HG03354 (cell line): ENCODE results near the gene MIF.
A peak's percentile ranks its signal among the peaks of the same experiment; 100 is the strongest.
"Not testable (repeated sequence)": the region's sequence is repeated elsewhere in the genome, so short reads cannot be mapped to it uniquely, and the experiment has no call there.

Experiments used
- ATAC-seq: cut with Tn5 transposase; IDR thresholded peaks from one replicate; pipeline ENCODE4 v1.9.1; 2021; ENCODE audit warnings: mild to moderate bottlenecking; ENCODE audit not compliant: unreplicated experiment, poor library complexity, severe bottlenecking

MIF gene

GRCh38 chr22:23898006-23898974, 4.1 kb downstream of the MIF start:
- no peak for ATAC-seq

- no peak for ATAC-seq
Observed at GRCh38 chr22:23899042-23899745, 5.0 kb downstream of the MIF start.

DNA sequence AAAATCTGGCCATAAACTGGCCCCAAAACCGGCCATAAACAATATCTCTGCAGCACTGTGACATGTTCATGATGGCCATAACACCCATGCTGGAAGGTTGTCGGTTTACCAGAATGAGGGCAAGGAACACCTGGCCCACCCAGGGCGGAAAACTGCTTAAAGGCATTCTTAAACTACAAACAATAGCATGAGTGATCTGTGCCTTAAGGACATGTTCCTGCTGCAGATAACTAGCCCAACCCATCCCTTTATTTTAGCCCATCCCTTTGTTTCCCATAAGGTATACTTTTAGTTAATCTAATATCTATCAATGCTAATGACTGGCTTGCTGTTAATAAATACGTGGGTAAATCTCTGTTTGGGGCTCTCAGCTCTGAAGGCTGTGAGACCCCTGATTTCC, 6.0 kb downstream of the MIF start:
- not testable (repeated sequence) for ATAC-seq

DNA sequence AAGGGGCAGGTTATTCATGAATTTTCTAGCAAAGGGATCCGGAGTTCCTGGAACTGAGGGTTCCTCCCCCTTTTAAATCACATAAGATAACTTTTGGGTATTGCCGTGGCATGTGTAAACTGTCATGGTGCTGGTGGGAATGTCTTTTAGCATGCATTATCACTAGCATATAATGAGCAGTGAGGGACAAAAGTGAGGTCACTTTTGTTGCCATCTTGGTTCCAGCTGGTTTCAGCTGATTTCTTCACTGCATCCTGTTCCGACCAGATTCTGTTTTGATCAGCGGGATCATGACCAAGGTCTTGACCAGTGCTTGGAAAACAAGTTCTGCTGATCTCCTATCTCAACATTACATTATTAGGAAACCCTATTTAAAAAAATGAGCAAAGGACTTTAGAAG, 7.4 kb downstream of the MIF start:
- no peak for ATAC-seq

DNA sequence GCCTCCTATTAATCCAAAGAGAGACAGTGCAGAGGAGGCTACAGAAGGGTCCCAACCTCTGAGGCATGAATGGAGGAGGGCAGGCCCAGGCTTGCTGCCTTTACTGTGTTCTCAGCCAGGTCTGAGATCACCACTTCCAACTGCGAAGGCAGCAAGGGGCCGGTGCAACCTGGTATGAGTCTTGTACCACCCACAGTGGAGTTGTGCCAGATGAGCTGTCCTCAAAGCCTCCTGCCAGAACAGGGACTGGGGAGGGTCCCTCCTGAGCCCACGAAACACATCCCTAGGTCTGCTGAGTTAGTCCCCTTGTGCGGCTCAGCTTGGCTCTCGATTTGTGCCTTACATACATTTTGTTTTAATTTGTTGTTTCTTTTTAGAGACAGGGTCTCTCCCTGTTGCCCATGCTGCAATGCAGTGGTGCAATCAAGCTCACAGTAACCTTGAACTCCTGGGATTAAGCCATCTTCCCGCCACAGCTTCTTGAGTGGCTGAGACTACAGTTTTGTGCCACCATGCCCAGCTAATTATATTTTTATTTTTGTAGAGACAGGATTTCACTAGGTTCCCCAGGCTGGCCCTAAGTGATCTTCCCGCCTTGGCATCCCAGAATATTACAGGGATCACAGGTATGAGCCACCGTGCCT, 9.3 kb downstream of the MIF start:
- ATAC-seq = no peak

- no peak for ATAC-seq
Observed at GRCh38 chr22:23904573-23905254, 10.5 kb downstream of the MIF start.

DNA sequence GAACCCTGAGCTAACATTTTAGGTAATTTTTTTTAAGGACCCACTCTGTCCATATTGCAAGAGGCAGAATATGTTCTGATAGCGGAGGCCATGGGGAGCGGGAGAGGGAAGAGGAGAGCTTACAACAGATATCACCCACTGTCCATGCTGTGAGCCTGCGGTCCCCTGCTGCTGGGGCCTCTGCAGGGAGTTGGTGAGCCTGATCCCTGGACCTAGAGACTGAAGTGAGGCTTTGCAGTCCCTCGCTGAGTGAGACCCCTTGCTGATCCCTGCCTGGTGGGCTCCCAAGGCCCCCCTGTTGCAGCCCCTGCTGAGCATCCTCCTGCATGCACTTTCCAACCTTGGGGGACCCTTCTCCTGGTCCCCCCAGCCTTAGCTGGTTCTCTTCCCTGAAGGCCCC, 12.5 kb downstream of the MIF start:
- ATAC-seq = no peak

DNA sequence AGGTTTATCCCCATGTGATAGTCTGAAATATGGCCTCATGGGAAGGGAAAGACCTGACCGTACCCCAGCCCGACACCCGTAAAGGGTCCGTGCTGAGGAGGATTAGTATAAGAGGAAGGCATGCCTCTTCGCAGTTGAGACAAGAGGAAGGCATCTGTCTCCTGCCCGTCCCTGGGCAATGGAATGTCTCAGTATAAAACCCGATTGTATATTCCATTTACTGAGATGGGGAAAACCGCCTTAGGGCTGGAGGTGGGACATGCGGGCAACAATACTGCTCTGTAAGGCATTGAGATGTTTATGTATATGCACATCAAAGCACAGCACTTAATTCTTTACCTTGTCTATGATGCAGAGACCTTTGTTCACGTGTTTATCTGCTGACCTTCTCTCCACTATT, 13.2 kb downstream of the MIF start:
- not testable (repeated sequence) for ATAC-seq

DNA sequence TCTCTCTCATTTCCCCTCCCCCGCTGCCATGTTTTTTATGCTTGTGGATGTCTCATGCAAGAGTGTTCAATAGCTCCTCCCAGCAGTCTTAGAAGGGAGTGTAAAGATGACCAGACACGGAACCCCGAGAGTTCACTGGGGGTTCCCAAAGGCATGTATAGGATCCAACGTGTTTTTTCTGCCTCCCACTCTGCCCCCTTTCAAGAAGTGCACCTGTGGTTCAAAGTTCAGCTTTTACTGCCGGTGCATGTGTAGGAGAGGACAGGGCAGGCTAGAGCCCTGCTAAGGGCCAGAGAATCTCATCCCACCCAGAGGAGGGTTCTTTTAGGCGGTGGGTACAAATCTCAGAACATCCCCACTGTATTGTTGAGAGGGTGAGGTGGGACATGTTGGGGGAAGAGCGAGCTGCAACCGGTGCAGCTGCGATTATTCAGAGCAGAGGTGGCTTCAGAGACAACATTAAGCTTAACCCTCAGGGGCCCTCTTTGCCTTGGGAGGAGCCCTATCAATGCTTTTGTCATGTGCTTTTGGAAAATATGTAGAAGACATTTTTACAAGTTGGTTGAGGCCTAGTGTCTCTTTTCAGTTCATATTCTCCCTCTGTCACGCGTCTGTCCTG, 14.5 kb downstream of the MIF start:
- no peak for ATAC-seq

- ATAC-seq = no peak
Observed at GRCh38 chr22:23909296-23909898, 15.2 kb downstream of the MIF start.

DNA sequence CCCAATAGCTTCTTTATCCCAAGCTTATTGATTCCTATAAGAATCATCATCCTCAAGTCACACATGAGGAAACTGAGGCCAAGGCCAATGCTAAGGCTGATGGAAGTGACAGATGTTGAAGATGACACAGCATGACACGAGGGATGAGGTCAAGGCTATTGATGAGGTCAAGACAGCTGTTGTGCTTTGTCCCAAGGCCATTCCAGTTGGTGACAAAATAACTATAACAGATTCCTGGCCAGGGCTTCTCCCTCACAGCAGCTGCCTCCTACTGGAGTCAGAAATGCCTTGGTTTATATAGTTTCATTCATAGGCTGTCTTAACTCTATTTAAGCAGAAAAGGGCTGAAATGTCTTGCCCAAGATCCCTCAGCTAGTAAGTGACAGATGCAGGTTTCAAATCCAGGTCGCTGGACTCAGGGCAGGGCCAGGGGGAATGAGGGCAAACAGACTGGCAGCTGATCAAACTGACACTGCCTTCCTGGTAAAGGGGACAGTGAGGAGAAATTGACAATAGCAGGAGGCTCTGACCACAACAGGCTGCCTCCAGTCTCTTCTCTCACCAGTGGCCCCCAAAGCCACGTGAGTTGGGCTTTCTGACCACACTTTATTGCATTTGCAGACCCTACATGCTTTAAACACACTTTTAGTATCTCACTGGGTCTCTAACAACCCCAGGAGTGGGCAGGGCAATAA, 16.5 kb downstream of the MIF start:
- ATAC-seq = no peak

DNA sequence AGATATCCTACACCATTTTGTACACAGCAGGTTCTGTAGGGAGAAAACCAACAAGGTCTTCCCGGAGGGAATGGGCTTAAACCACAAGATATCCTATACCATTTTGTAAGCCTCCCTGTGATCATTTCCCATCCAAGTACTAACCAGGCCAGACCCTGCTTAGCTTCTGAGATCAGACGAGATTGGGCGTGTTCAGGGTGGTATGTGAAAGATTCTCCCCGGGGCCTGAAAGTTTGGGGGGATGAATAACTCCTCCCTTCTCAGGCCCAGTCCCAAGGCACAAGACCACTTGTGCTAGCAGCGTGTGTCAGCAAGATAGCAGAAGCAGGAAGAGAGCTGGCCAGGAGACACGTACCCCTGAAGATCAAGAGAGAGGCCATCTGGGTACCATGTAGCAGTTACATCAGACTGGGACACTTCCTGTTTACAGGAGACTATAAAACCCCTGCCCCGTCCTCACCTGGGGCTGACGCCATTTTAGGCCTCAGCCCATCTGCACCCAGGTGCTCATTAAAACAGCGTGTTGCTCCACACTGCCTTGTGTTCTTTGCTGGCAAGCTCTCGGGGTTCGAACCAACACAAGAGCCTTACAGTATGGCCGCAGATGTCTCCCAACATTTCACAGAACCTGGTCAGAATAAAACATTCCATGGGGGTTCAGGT, 17.3 kb downstream of the MIF start:
- ATAC-seq = no peak

DNA sequence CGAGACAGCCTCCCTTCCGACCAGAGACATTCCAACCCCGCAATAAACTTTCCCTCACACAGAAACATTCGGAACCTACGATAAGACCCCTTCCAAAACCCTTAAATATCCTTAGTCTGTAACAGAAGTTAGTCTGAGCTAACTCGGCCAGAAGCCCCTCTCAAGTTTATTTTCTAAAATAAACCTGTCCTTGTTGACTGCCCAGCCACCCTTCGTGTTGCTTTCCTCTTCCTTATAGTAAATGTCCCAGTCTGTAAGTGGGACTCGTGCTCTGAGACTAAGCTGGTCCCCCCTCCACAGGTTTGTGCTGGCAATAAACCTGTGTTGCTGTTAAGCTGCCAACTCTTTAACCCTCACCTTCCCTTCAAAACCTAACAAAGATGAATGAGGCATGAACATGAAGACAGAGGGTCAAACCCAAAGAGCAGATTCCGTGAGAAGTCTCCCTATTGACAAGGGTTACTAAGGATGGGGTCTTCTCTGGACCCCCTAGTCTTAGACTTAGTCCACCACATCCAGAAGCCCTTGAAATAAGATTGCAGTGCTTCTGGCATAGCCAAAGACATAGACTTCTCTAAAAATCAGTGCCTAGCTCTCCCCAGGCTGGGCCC, 18.2 kb downstream of the MIF start:
- no peak for ATAC-seq

- ATAC-seq = peak; percentile 33
Observed at GRCh38 chr22:23913306-23913660, 19.1 kb downstream of the MIF start.

DNA sequence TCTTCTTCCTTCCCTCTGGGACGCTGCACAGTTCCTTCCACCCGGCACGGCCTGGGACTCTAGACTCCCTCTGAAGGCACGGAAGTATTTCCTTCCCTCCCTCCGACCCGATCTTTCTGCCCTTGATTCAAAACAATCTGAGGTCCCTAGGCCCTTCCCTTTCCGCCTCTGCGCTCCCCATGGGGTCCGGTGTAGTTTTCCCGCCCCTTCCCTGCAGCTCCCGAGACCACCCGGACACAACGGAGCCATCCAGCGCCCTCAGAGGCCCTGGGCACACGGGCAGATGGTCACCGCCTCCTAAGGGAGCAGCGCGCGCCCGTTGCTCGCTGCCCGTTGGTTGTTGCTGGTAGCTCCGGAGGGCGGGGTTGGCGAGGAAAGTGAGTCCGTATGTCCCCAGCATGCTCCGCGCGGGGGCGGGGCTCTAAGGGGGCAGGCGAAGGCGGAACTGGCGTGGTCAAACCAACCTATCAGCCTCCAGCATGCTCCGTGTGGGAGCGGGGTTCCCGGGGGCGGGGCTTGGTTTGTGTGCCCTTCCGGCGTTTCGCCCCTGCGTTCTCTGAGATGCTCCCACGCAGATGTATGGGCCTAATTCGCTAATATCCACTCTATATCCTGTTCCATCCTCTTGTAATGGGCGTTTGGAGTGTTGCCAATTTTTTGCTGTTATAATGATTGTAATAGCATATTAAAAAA, 19.6 kb downstream of the MIF start:
- peak; percentile 95 for ATAC-seq

DNA sequence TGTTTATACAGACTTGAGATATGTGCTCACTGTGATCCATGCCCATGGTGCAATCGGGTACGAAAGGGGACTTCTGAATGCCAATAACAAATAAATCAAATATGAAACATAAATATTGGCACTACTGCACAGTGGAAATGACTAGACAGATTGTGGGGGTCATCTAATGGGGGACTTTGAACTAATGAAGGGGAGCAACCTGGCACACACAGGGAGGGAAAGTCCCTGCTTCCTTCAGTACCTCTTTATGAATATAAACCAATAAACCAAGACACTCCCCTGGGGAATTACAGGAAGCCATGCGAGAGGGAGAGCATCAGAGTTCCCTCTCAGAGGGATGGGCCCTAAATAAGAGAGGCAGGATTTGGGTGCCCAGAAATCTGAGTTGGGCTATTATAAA, 21.1 kb downstream of the MIF start:
- no peak for ATAC-seq

DNA sequence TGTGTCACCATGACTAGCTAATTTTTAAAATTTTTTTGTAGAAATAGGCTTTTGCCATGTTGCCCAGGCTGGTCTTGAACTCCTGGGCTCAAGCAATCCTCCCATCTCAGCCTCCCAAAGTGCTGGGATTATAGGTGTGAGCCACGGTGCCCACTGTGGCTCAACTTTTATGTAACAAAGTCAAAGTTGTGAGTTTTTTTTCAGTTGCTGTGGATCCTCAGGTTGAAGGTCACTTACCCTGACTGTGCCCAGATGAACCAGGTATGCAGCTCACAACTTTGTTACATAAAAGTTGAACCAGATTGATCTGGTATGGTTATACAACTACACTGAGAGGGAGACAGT, 26.1 kb downstream of the MIF start:
- not testable (repeated sequence) for ATAC-seq
